ENCODE measurements around the gene OR10V1.

- TF ChIP-seq CTCF (conservative IDR thresholded peaks at IDR 0.05; ENCODE audit: low read length) (no peak), EZH2phosphoT487 (IDR thresholded peaks at IDR 0.05; ENCODE audit: borderline replicate concordance) (no peak)
Measured at GRCh38 chr11:59728154-59728553, 14.5 kb upstream of the OR10V1 start.
